ENCODE measurements around the gene MAB21L3. TPM values are rescaled to one million over a fixed set of nuclear protein-coding genes. Genes with fewer than 3 reads are reported as not detected.

Gene MAB21L3
- total RNA-seq, 2 donors from 2014 or later, result not detected

DNA sequence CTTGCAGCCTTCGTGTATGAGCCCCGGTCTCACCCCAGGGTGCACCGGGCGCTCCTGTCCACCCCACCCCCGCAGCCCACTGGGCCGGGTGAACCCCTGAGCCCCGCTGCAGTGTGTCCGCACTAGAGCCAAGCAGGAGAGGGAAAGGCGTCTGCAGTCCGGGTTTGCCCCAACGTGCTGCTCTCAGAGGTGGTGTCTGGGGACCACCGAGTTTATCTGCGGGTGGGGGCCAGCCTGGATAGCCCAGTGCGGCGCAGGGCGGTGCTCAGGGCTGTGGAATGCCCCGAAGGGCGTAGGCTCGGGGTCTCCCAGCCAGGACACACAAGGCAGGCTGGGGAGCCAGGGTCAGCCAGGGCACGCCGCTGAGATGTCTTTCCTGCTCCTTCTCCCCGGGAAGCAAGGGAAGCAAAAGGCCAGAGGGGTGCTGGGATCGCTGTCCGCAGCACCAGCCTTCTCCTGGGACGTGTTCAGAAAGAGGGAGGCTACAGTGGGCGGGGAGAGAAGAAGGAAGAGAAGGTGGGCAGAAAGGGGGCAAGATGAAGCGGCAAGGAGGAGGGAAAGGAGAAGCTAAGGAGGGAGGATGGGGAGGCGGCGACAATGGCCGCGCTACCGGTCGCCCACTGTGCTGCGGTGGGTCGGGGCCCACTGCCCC is 56.6 kb downstream of the MAB21L3 start:
- Histone ChIP-seq H3K4me3 (peak overlapping the region; percentile 80), H3K9me3 (no peaks in the 10 kb centered on the region), H3K4me1 (ENCODE audit: control insufficient read depth in 1 of 2, low read depth in 2 of 2) (peaks cover 28 to 52% of the 10 kb centered on the region in 2 donors), H3K27me3 (replicated peaks; ENCODE audit: insufficient read depth) (no peaks in the 10 kb centered on the region), H3K36me3 (no peaks in the 10 kb centered on the region), H3K27ac (peak overlapping the region; percentile 72 to 77)
- TF ChIP-seq, protein P1, sequence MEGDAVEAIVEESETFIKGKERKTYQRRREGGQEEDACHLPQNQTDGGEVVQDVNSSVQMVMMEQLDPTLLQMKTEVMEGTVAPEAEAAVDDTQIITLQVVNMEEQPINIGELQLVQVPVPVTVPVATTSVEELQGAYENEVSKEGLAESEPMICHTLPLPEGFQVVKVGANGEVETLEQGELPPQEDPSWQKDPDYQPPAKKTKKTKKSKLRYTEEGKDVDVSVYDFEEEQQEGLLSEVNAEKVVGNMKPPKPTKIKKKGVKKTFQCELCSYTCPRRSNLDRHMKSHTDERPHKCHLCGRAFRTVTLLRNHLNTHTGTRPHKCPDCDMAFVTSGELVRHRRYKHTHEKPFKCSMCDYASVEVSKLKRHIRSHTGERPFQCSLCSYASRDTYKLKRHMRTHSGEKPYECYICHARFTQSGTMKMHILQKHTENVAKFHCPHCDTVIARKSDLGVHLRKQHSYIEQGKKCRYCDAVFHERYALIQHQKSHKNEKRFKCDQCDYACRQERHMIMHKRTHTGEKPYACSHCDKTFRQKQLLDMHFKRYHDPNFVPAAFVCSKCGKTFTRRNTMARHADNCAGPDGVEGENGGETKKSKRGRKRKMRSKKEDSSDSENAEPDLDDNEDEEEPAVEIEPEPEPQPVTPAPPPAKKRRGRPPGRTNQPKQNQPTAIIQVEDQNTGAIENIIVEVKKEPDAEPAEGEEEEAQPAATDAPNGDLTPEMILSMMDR (IDR thresholded peaks at IDR 0.05), result no peak
- DNase-seq (ENCODE audit: low spot score), result no peak
- ATAC-seq (ENCODE audit: insufficient number of reproducible peaks, low FRiP score, low read depth), result no peak

GRCh38 chr1:116168277-116169032 is 57.3 kb downstream of the MAB21L3 start:
- H3K36me3 ChIP-seq, result no peaks in the 10 kb centered on the region
- no peak for DNase-seq (ENCODE audit: low spot score)
- H3K4me3 ChIP-seq, result peak overlapping the region; percentile 80
- peak overlapping the region; percentile 72 to 77 for H3K27ac ChIP-seq
- H3K4me1 ChIP-seq (ENCODE audit: control insufficient read depth in 1 of 2, low read depth in 2 of 2), result peaks cover 28 to 52% of the 10 kb centered on the region in 2 donors
- TF ChIP-seq, protein P1 (IDR thresholded peaks at IDR 0.05), result peak; percentile 95
- H3K27me3 ChIP-seq (replicated peaks; ENCODE audit: insufficient read depth), result no peaks in the 10 kb centered on the region
- H3K9me3 ChIP-seq, result no peaks in the 10 kb centered on the region
- peak; percentile 46 for ATAC-seq (ENCODE audit: insufficient number of reproducible peaks, low FRiP score, low read depth)

DNA sequence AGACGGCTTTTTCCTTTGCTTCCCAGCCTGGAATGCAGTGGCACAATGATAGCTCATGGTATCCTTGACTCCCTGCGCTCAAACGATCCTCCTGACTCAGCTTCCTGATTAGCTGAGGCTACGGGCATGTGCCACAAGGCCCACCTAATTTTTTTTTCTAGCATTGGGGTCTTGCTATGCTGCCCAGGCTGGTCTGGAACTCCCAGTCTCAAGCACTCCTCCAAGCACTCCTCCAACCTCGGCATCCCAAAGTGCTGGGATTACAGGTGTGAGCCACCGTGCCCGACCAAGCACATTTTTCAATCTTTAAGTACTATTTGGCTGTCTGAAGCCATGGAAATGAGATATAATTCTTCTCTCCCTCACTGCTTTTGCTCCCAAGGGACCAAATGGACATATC is 58.7 kb downstream of the MAB21L3 start:
- ATAC-seq (ENCODE audit: insufficient number of reproducible peaks, low FRiP score, low read depth), result no peak
- TF ChIP-seq, protein P1 (IDR thresholded peaks at IDR 0.05), result no peak
- Histone ChIP-seq H3K4me1 (ENCODE audit: control insufficient read depth in 1 of 2, low read depth in 2 of 2) (peaks cover 23 to 39% of the 10 kb centered on the region in 2 donors), H3K27ac (no peak overlapping the region), H3K9me3 (no peaks in the 10 kb centered on the region), H3K36me3 (no peaks in the 10 kb centered on the region), H3K4me3 (no peak overlapping the region), H3K27me3 (replicated peaks; ENCODE audit: insufficient read depth) (no peaks in the 10 kb centered on the region)
- DNase-seq (ENCODE audit: low spot score), result no peak

DNA sequence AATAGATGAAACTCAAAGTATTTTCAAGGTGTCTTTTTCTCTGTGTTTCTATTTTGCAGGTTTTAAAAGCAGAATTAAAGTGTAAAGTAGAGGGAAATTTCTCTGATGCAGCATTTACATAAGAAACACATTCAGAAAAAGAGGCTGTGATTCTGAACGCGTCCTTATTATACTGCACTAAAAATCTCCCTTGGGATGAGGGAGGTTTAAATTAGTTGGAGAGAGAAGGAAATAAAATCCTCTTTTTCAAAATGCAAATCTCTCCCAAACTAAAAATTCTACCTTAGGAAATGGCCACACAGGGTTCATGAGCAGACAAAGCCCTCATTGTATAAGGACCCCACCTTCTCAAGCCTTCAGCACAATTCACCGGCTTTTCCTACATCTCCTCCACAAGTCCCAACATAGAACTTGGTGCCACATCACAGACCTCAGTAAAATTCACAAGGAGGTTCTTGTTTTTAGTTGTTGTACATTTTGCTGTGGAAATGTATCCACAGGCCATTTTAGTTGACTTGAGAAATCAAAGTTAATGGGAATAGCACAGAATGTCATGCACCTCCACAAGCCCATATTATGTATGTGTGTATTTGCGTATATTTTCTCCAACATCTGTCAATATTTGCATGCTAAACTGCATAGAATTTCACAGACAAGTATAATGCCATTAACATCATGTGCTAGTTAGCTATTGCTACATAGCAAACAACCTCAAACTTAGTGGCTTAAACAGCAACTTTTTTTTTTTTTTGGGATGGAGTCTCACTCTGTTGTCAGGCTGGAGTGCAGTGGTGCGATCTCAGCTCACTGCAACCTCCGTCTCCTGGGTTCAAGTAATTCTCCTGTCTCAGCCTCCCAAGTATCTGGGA is 59.8 kb downstream of the MAB21L3 start:
- TF ChIP-seq, protein P1 (IDR thresholded peaks at IDR 0.05), result no peak
- no peaks in the 10 kb centered on the region for H3K36me3 ChIP-seq
- no peak for ATAC-seq (ENCODE audit: insufficient number of reproducible peaks, low FRiP score, low read depth)
- no peak overlapping the region for H3K27ac ChIP-seq
- no peaks in the 10 kb centered on the region for H3K27me3 ChIP-seq (replicated peaks; ENCODE audit: insufficient read depth)
- H3K4me3 ChIP-seq, result no peak overlapping the region
- H3K9me3 ChIP-seq, result no peaks in the 10 kb centered on the region
- no peak for DNase-seq (ENCODE audit: low spot score)
- peaks cover 13 to 29% of the 10 kb centered on the region in 2 donors for H3K4me1 ChIP-seq (ENCODE audit: control insufficient read depth in 1 of 2, low read depth in 2 of 2)

- Histone ChIP-seq H3K27ac (no peak overlapping the region), H3K4me1 (ENCODE audit: control insufficient read depth in 1 of 2, low read depth in 2 of 2) (peaks cover 2 to 11% of the 10 kb centered on the region in 2 donors), H3K36me3 (no peaks in the 10 kb centered on the region), H3K4me3 (no peak overlapping the region), H3K9me3 (no peaks in the 10 kb centered on the region), H3K27me3 (replicated peaks; ENCODE audit: insufficient read depth) (no peaks in the 10 kb centered on the region)
- ATAC-seq (ENCODE audit: insufficient number of reproducible peaks, low FRiP score, low read depth), result no peak
- TF ChIP-seq, protein P1 (IDR thresholded peaks at IDR 0.05), result no peak
- DNase-seq (ENCODE audit: low spot score), result no peak
Measured at GRCh38 chr1:116172666-116173065, 61.5 kb downstream of the MAB21L3 start.

Measured in thoracic aorta (tissue), 2 donors.